Stimulated activated CD4-positive, alpha-beta T cell treated with anti-CD3 and anti-CD28 coated beads, Interleukin-1b, Interleukin-23, amount 100 ng/mL, for 4 hours (primary cell): ENCODE data around the gene CD37.

Experiments used
- DNase-seq, 2 donors: peaks; one replicate each; pipeline ENCODE4 v3.0.0-alpha.2; 2020; ENCODE audit warnings: low read depth in 2 of 2

The CD37 gene

DNA sequence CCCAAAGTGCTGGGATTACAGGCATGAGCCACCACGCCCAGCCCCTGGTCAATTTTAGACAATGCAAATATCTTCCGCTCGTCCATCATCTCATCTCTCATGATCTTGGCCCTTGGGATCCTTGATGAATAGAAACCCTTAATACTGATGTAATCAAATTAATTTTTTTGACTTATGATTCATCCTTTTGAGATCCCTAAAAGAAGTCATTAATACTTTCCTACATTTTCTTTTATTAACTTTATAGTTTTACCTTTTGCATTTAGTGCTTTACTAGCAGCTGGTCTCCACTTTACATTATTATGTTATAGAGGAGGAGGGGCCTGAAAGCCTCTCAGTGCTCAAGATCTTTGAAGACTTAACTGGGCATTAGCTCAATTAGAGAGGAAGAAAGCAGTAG is 45.2 kb downstream of the CD37 start:
- no peak for DNase-seq

GRCh38 chr19:49382639-49383038 is 47.4 kb downstream of the CD37 start:
- DNase-seq: no peak

GRCh38 chr19:49383599-49383998 is 48.4 kb downstream of the CD37 start:
- DNase-seq: no peak

DNA sequence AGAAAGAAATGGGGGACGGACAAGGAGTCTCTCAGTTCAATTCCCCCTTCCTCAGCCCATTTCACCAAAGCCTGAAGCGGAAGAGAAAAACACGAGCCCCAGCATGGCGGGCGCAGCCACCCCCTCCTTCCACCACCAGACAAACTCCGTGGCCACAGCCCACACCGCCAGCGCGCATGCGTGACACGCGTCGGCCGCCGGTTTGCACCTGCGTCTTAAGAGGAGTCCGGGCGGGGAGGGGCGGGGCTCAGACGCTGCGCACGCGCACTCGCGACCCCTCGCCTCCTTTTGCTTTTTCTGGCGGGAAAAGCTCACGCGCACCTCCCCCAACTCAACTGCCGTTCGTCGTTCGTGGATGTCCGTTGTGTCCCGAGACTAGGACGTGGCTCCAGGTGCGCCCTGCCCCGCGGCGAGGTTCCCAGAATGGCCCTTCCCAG is 52.7 kb downstream of the CD37 start, which contains the start of gene KASH5:
Gene KASH5, plus strand, starts transcription at position 314 of the 437 bp plus-strand sequence. CDS start 2,635 bp downstream, outside the sequence.
- peak; percentile 77 to 90 for DNase-seq

- DNase-seq: no peak
Observed at GRCh38 chr19:49389406-49389805, 54.2 kb downstream of the CD37 start.
